Body of pancreas (tissue), 4 donors: ENCODE data around the gene PRR36.

ENCODE experiments used
- POLR2A ChIP-seq, 3 donors: fragments of 450-650 bp; IDR thresholded peaks; one replicate each; pipeline ENCODE4 v1.6.1; 2016; ENCODE audit warnings: antibody characterized with exemption in 3 of 3, mild to moderate bottlenecking in 2 of 3
- TF ChIP-seq, protein P1 (sequence below), 7 experiments: fragments of 450-650 bp in 4 of 7; fragments of 200-600 bp in 3 of 7; sonication (generic) in 3 of 7; IDR thresholded peaks; one replicate each; pipeline ENCODE4 v1.5.1; 2016 to 2019; ENCODE audit warnings: antibody characterized with exemption in 7 of 7

DNA sequence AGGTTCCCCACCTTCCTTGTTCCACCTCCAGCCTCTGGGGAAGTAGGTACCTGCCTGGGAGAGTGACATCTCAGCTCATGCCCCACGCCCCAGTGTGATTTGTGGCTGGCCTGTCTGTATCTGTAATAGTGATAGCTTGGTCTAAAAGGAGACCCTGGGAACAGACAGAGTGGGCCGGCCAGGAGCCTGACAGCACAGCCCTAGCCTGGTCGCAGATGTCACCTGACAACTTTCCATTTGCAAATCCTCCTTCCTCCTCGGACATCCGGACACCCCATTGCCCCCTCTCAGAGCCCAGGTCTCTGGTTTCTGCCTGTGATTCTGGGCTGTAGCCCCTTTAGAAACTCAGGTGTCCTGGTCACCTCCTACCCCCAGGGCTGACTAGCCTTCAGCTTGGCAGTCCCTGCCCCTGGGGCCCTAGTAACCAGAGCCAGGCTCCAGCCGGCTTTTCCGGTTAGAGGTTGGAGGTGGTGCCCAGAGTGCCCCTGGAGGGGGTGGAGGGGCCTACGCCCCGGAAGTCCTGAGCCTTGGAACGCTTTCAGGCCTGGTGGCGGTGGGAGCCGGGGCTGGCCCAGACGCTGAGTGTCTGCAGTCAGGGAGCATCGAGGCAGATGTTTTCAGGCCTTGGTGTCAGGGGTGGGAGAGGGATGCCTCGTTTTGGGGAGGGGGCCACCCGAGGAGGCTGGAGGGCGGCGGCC is 20.6 kb upstream of the PRR36 start:
- TF ChIP-seq, protein P1, sequence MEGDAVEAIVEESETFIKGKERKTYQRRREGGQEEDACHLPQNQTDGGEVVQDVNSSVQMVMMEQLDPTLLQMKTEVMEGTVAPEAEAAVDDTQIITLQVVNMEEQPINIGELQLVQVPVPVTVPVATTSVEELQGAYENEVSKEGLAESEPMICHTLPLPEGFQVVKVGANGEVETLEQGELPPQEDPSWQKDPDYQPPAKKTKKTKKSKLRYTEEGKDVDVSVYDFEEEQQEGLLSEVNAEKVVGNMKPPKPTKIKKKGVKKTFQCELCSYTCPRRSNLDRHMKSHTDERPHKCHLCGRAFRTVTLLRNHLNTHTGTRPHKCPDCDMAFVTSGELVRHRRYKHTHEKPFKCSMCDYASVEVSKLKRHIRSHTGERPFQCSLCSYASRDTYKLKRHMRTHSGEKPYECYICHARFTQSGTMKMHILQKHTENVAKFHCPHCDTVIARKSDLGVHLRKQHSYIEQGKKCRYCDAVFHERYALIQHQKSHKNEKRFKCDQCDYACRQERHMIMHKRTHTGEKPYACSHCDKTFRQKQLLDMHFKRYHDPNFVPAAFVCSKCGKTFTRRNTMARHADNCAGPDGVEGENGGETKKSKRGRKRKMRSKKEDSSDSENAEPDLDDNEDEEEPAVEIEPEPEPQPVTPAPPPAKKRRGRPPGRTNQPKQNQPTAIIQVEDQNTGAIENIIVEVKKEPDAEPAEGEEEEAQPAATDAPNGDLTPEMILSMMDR (IDR thresholded peaks at IDR 0.05) = peak in 2 of 7 experiments; percentile 2 to 36
- peak in 1 of 3 donors; percentile 20 for TF ChIP-seq POLR2A (IDR thresholded peaks at IDR 0.05)
